Astrocyte of the hippocampus (primary cell): ENCODE measurements around the gene CORO2A.
"Not testable (repeated sequence)": the region's sequence is repeated elsewhere in the genome, so short reads cannot be mapped to it uniquely, and the experiment has no call there.

Experiments
- DNase-seq: peaks from one replicate; pipeline ENCODE4 v3.0.0; 2011; ENCODE audit warnings: low read depth, low spot score

CORO2A gene

GRCh38 chr9:98084396-98084795 is 108.0 kb downstream of the CORO2A start:
- DNase-seq, result no peak

DNA sequence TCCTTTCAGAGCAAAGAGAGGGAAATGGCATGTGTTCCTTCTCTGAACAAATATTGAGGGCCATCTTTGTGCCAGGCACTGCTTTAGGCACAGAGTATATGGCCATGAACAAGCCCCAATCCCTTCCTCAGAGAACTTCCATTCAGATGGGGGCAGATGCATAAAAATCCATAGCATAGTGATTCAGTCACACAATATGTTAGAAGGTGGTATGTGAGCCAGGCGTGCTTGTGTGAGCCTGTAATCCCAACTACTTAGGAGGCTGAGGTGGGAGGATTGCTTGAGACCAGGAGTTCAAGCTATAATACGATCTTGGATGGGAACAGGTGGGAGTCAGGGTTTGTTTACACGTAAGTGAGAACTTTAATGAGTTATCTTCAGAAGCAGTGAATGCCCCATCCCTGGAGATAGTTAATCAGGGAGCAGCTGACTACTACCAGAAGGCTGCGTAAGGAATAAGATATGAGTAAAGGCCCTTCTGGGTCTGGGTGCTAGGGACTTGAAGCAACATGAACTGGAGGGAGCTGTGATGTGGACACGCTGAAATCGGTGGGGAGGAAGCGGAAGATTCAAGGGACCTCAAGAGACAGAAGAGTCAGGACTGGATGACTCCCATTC is 108.8 kb downstream of the CORO2A start:
- no peak for DNase-seq

DNA sequence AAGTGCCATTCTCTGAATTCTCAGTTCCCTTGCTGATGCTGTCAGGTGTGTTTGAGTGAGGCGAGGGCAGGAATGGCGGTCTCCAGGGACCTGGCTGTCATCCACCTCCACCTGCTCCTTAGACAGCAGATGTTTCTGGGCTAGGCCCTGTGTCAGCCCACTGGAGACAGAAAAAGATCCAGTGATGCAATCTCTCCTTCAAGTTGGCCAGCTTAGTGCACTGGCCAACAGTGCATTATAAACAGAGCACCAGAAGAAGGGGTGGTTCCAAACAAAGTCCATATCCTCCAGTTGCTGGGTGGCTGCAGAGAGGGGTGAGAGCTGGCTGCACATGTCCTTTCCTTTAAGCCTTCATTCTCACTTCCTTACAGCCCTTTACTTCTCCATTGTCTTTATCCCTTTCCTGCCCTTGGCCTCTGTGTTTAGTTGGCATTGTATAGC is 109.4 kb downstream of the CORO2A start:
- DNase-seq, result no peak

DNA sequence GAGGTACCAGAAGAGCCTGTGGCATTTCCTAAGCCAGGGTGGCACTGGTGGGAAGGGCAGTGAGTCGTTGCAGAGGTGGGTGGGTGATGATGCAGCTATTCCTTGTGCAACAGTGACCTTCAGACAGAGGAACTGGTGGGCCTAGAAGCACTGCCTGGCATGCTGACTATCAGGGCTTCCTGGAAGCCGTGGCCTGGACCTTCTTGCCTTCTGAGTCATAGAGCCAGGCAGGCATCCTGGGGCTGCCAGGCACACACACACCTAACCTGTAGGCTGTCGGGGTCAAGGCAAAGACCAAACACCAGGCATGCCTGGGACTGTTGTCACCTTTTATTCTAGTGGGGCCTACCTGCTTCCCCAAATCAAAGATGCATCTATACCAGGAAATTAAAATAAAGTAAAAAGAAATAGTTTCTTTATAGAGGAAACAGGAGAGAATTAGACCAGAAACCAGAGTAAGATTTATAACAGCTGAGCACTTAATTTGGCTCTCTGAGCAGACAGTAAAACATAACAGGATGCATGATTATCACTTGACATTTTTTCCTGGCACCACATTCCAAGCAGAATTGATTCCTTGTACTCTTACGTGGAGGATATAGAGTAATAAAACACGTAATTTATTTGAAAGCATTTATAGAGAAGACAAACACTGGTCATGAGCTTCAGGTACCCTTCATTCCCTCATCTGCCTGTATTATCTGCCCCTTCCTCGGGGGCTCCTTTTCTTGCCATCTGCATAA is 110.8 kb downstream of the CORO2A start:
- DNase-seq, result no peak

DNA sequence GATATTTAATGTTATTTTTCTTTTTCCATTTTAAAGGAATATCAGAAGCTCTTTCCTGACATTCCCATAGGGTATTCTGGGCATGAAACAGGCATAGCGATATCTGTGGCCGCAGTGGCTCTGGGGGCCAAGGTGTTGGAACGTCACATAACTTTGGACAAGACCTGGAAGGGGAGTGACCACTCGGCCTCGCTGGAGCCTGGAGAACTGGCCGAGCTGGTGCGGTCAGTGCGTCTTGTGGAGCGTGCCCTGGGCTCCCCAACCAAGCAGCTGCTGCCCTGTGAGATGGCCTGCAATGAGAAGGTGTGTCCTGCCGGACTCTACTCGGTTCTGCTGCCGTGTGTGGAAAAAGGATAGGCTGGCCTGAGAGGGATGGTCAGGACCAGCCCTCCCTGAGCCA is 111.7 kb downstream of the CORO2A start:
- no peak for DNase-seq

DNA sequence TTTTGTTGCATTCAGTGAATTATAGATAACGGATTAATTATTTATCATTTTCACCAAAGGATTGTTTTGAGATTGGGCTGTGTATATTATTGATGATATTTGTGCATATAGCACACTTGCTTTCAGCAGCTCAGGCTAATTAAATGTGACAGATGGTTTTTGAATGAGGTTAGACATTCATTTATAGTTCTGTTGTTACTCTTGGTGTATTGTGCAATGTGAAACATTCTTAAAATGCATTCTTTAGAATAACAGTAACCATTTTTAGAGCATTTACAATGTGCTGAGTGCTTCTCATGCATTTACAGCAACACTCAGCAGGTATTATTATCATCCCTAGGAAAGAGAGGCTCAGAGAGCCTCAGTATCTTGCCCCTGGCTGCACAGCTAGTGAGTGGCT is 112.1 kb downstream of the CORO2A start:
- DNase-seq, result no peak

- no peak for DNase-seq
Observed at GRCh38 chr9:98078895-98079294, 113.5 kb downstream of the CORO2A start.

DNA sequence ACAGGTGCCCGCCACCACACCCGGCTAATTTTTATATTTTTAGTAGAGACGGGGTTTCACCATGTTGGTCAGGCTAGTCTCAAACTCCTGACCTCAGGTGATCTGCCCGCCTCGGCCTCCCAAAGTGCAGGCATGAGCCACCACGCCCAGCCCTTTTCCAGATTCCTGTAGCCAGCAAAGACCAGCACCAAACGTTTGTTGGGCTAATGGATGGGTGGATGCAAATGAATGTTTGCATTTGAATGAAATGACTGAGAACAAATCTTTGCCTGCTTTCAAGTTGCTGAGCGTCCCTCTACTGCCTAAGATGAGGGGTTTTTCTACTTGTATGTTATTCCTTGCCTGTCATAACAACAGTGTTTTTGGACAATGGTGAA is 115.9 kb downstream of the CORO2A start:
- DNase-seq, result not testable (repeated sequence)

- DNase-seq, result peak; percentile 63
Observed at GRCh38 chr9:98075332-98075805, 117.1 kb downstream of the CORO2A start.

DNA sequence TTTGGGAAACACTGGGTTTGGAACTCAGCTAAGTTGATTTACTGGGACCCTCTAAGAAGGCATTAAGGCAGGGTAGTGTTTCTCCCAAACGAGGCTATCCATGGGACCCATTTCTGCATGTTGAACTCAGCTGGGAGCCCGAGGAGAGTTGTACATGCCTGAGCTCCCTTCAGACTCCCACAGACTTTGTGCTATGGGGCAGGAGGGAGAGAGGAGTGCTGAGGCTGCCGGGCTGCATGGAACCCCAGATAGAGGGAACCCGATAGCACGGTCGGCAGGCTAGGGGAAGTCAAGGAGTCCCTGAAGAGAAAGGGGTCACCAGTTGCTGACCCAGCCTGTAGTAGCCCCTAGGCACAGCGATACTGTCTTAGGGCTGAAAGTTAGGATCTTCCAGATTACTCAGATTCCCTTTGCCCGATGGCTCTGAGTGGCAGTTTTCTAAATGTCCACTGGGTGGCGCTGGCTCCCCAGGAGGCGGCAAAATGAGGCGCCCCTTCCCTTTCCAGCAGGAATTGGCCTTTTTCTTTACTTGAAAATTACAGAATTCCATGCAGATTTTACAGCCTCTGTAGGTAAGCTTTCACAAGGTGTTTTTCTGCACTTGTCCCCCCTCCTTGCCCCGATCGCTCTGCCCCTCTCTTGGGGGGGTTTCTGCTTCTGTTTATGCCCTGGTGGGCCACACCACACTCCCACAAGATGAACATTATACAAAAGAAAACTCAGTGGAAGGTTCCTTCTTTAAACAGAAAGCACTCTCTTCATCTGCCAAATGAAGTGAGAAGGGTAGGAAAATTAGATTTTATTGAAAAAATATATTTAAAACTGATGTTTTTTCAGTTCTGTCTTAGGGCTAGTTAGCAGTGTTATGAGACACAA is 118.1 kb downstream of the CORO2A start:
- peak; percentile 81 for DNase-seq

- DNase-seq, result no peak
Observed at GRCh38 chr9:98071737-98072136, 120.7 kb downstream of the CORO2A start.
